K562 (cell line): ENCODE measurements around the gene JMJD1C. TPM values are rescaled to one million over a fixed set of nuclear protein-coding genes. Genes with fewer than 3 reads are reported as not detected.

Experiments
- ATAC-seq: fragments of 200-7000 bp; cut with Tn5 transposase; 3 replicates; pipeline ENCODE4 v1.9.1; 2020; ENCODE audit warnings: moderate library complexity
- BruUV-seq: library from RNA; stranded (reverse); fragments of 400-500 nt; replicated peaks from 2 replicates; lab custom pipeline; 2021; lab: Mats Ljungman, UMichigan
- CTCF ChIA-PET: fragments of 300-600 bp; formaldehyde crosslinking; extraction: SDS; loops from one replicate; lab custom pipeline; 2021; ENCODE audit warnings: low intra/inter-chr PET ratio; lab: Yijun Ruan, JAX
- POLR2A ChIA-PET: fragments of 300-600, 350-650 bp; sonication (Branson Sonifier 250); formaldehyde crosslinking; extraction: SDS; loops from one replicate; lab custom pipeline; 2021; ENCODE audit warnings: antibody characterized with exemption, inconsistent platforms; lab: Yijun Ruan, JAX
- DNase-seq, 4 experiments: peaks; one replicate each; pipeline versions ENCODE4 v3.0.0 to v3.0.0-alpha.2; 2011 to 2018; ENCODE audit warnings: low spot score in 3 of 4, mixed read lengths in 3 of 4; ENCODE audit errors: extremely low read depth in 1 of 4
- FAIRE-seq: peaks from 2 replicates; lab custom pipeline; 2011; peaks lifted over from hg19 to GRCh38; lab: Jason Lieb, UNC
- H2AFZ ChIP-seq: 2 replicates; pipeline ENCODE4 v1.6.0; 2011; ENCODE audit warnings: low read depth, low read length, control low read depth, inconsistent platforms
- H3K27ac ChIP-seq: fragments of 200-600 bp; 3 replicates; pipeline ENCODE4 v1.8.0; 2011; ENCODE audit warnings: low read depth, mild to moderate bottlenecking, control low read depth, inconsistent platforms, low read length, moderate library complexity, mixed read lengths; ENCODE audit errors: extremely low read depth
- H3K27me3 ChIP-seq, 2 experiments: fragments of 300-600 bp in 1 of 2; 2 replicates in 1 of 2; 3 replicates in 1 of 2; pipeline versions ENCODE4 v1.6.0 to v1.8.0; 2011; ENCODE audit warnings: inconsistent platforms in 2 of 2, low read length in 2 of 2, mild to moderate bottlenecking in 1 of 2, mixed read lengths in 1 of 2, moderate library complexity in 1 of 2; ENCODE audit not compliant: control insufficient read depth in 2 of 2, insufficient read depth in 2 of 2
- H3K36me3 ChIP-seq: fragments of 300-600 bp; 3 replicates; pipeline ENCODE4 v1.8.0; 2011; ENCODE audit warnings: mild to moderate bottlenecking, low read length, inconsistent platforms; ENCODE audit not compliant: control insufficient read depth, insufficient read depth
- H3K4me1 ChIP-seq, 2 experiments: fragments of 200-600 bp in 1 of 2; replicated peaks in 1 of 2; 2 replicates in 1 of 2; 3 replicates in 1 of 2; pipeline versions ENCODE4 v1.5.1 to v1.8.0; 2011; ENCODE audit warnings: inconsistent platforms in 2 of 2, low read length in 2 of 2, mild to moderate bottlenecking in 1 of 2, mixed read lengths in 1 of 2, moderate library complexity in 1 of 2; ENCODE audit not compliant: control insufficient read depth in 2 of 2, insufficient read depth in 2 of 2
- H3K4me2 ChIP-seq: 2 replicates; pipeline ENCODE4 v1.6.1; 2011; ENCODE audit warnings: low read length, control low read depth, inconsistent platforms, mixed read lengths; ENCODE audit not compliant: insufficient read depth
- H3K4me3 ChIP-seq: fragments of 200-600 bp; sonication (generic), shearing (Covaris generic); 2 replicates; pipeline ENCODE4 v1.5.1; 2016; ENCODE audit warnings: control low read depth, inconsistent platforms
- H3K79me2 ChIP-seq: fragments of 200-600 bp; 3 replicates; pipeline ENCODE4 v1.8.0; 2011; ENCODE audit warnings: low read length, inconsistent platforms; ENCODE audit not compliant: control insufficient read depth, insufficient read depth
- H3K9ac ChIP-seq, 2 experiments: 2 replicates each; pipeline versions ENCODE4 v1.6.0 to v1.6.1; 2011; ENCODE audit warnings: low read depth in 2 of 2, low read length in 2 of 2, control low read depth in 1 of 2, inconsistent platforms in 1 of 2, mild to moderate bottlenecking in 1 of 2, mixed read lengths in 1 of 2; ENCODE audit not compliant: insufficient read depth in 1 of 2
- H3K9me1 ChIP-seq: one replicate; pipeline ENCODE4 v1.6.0; 2011; ENCODE audit warnings: inconsistent platforms, mild to moderate bottlenecking, low read length, moderate library complexity; ENCODE audit not compliant: control insufficient read depth, insufficient read depth
- H3K9me3 ChIP-seq: replicated peaks from 2 replicates; pipeline ENCODE4 v1.5.1; 2011; ENCODE audit warnings: low read depth, low read length, inconsistent platforms; ENCODE audit not compliant: control insufficient read depth, insufficient read depth
- H4K20me1 ChIP-seq: replicated peaks from 2 replicates; pipeline ENCODE4 v1.6.1; 2011; ENCODE audit warnings: low read length, inconsistent platforms, mixed read lengths; ENCODE audit not compliant: control insufficient read depth, insufficient read depth
- CTCFL ChIP-seq: IDR thresholded peaks from 2 replicates; pipeline ENCODE4 v1.6.1; 2011; ENCODE audit warnings: borderline replicate concordance, low read depth, mild to moderate bottlenecking, moderate library complexity, low read length; ENCODE audit not compliant: insufficient read depth, poor library complexity, severe bottlenecking
- FOXK1 ChIP-seq: sonication (generic); formaldehyde crosslinking; IDR thresholded peaks from 2 replicates; pipeline ENCODE4 v1.8.0; 2022; ENCODE audit warnings: missing genetic modification reagents, mild to moderate bottlenecking, borderline replicate concordance
- HMBOX1 ChIP-seq: sonication (generic); IDR thresholded peaks from 2 replicates; pipeline ENCODE4 v1.6.1; 2016
- MYC ChIP-seq, 2 experiments: fragments of 250-450 bp in 1 of 2; sonication (Bioruptor Pico) in 1 of 2; IDR thresholded peaks; 2 replicates each; pipeline versions ENCODE4 v1.5.1 to v1.6.1; 2012 to 2021; ENCODE audit warnings: low read depth in 2 of 2, borderline replicate concordance in 1 of 2, improper control_type of control experiment in 1 of 2, low read length in 1 of 2, mild to moderate bottlenecking in 1 of 2, moderate library complexity in 1 of 2
- RBM22 ChIP-seq: fragments of 200-400 bp; formaldehyde crosslinking; IDR thresholded peaks from 2 replicates; pipeline ENCODE4 v1.6.1; 2018; ENCODE audit warnings: low read length, low read depth; ENCODE audit not compliant: poor library complexity, severe bottlenecking
- SIRT6 ChIP-seq: IDR thresholded peaks from one replicate; pipeline ENCODE4 v1.6.1; 2012; ENCODE audit warnings: low read depth, mild to moderate bottlenecking, control low read depth, inconsistent platforms, low read length, moderate library complexity
- WGBS: fragments of 100-300 bp; shearing (Covaris generic); methylation state at CpG from one replicate; pipeline ENCODE4 v1.1.6; 2016; ENCODE audit warnings: low coverage, mixed read lengths; ENCODE audit not compliant: insufficient coverage; ENCODE audit errors: missing lambda C conversion rate; 5-methylcytosine and 5-hydroxymethylcytosine counted together
- in situ Hi-C: fragments of 300-500 bp; cut with MboI; formaldehyde crosslinking; loops from 4 replicates; pipeline ENCODE4 v1.15.0; 2018; ENCODE audit warnings: inconsistent platforms, mixed read lengths
- intact Hi-C: fragments of 100-400 bp; cut with micrococcal nuclease; formaldehyde crosslinking; loops from 2 replicates; pipeline ENCODE4 v1.14.2; 2022
- polyA plus RNA-seq, 8 experiments: library from polyadenylated mRNA; depleted of rRNA in 4 of 8; stranded (reverse) in 5 of 8; unstranded in 3 of 8; fragments of >200 nt; fragmentation: Nextera tagmentation in 2 of 8; fragmentation: Illumina TruSeq in 1 of 8; extraction: Ambion mirVana in 2 of 8; extraction: Trizol in 1 of 8; gene quantifications; 2 replicates each; pipeline versions ENCODE4 v1.2.1 to v1.2.3, GENCODE V29; 2011 to 2014; ENCODE audit warnings: inconsistent platforms in 1 of 8, missing spikeins in 1 of 8
- total RNA-seq, 7 experiments: library from RNA; depleted of rRNA in 6 of 7; stranded (reverse); fragments of >200 nt in 6 of 7; fragmentation: Illumina TruSeq in 2 of 7; extraction: Trizol in 2 of 7; gene quantifications; 2 replicates each; pipeline versions ENCODE4 v1.2.1 to v1.2.3, GENCODE V29; 2011 to 2021; ENCODE audit warnings: low replicate concordance in 1 of 7

The JMJD1C gene
- total and polyA plus RNA-seq, 9 of the 15 experiments (the other 6 are each of a cell fraction or from before 2014, with no cell fraction given): 25.3 to 68.0 (median 47.2) TPM

GRCh38 chr10:63257778-63258177 lies 208.0 kb downstream of the JMJD1C start:
- Histone ChIP-seq H3K4me2 (no peak overlapping the region), H3K4me3 (no peak overlapping the region), H4K20me1 (peaks cover 4% of the 10 kb centered on the region), H3K79me2 (peaks cover 96% of the 10 kb centered on the region), H3K9ac (no peak overlapping the region), H3K27me3 (no peaks in the 10 kb centered on the region), H2AFZ (no peak overlapping the region), H3K9me3 (no peaks in the 10 kb centered on the region), H3K27ac (no peak overlapping the region; the same call in 2 of the 3 replicates), H3K4me1 (peaks cover 6 to 12% of the 10 kb centered on the region in 2 experiments; a peak in 4 of 5 replicates), H3K36me3 (peaks cover 44% of the 10 kb centered on the region), H3K9me1 (no peaks in the 10 kb centered on the region)
- TF ChIP-seq CTCFL (no peak), SIRT6 (no peak), HMBOX1 (peak; percentile 29; the same call in 1 of the 2 replicates), MYC (IDR thresholded peaks at IDR 0.05; ENCODE audit: low read depth, low read length) (no peak), MYC (CRISPR knock-in tag; IDR thresholded peaks at IDR 0.05; ENCODE audit: borderline replicate concordance, low read depth) (no peak), RBM22 (peak; percentile 75), FOXK1 (CRISPR knock-in tag) (no peak)
- BruUV-seq: no TSS peak
- ATAC-seq (peak; percentile 6; the same call in 2 of the 3 replicates), FAIRE-seq (no peak), DNase-seq (no peak)
- ChIA-PET CTCF (no interaction called here), POLR2A (interaction anchor here (0.6 to 5.8 kb wide), 3 partner anchors 10 to 14 kb away, joined by 3 to 60 read pairs (median 3); no protein-coding TSS in a partner anchor)
- in situ Hi-C loops: no loop called here
- 39% methylated on average over 2 of the region's 2 CpGs for WGBS
- intact Hi-C loops: no loop called here
